ENCODE results near the gene ZNF620.

The ZNF620 gene

GRCh38 chr3:40499952-40500351 is 5.9 kb upstream of the ZNF620 start:
- Histone ChIP-seq H3K9me3 (ENCODE audit: control insufficient read depth in 5 of 5, low read length in 5 of 5) (no peaks in the 10 kb centered on the region), H3K9ac (ENCODE audit: low read length in 5 of 5) (no peak overlapping the region), H3K4me3 (ENCODE audit: low read depth in 1 of 5, low read length in 5 of 5) (no peak overlapping the region), H3K27ac (ENCODE audit: low read depth, low read length) (no peak overlapping the region), H3K4me1 (ENCODE audit: control insufficient read depth in 5 of 5, insufficient read depth in 5 of 5, low read length in 5 of 5) (peaks cover 0 to 8% (median 5%) of the 10 kb centered on the region in 5 donors), H3K27me3 (ENCODE audit: control insufficient read depth in 5 of 5, insufficient read depth in 4 of 5, low read length in 5 of 5) (no peaks in the 10 kb centered on the region), H3K36me3 (ENCODE audit: control insufficient read depth in 5 of 5, insufficient read depth in 5 of 5, low read length in 5 of 5) (no peaks in the 10 kb centered on the region)

- Histone ChIP-seq H3K36me3 (ENCODE audit: control insufficient read depth in 5 of 5, insufficient read depth in 5 of 5, low read length in 5 of 5) (no peaks in the 10 kb centered on the region), H3K9me3 (ENCODE audit: control insufficient read depth in 5 of 5, low read length in 5 of 5) (no peaks in the 10 kb centered on the region)
Measured at GRCh38 chr3:40502034-40502433, 3.8 kb upstream of the ZNF620 start.

GRCh38 chr3:40504636-40505430 is 1.0 kb upstream of the ZNF620 start:
- no peak overlapping the region for H3K9ac ChIP-seq (ENCODE audit: low read length in 5 of 5)
- peaks cover 0 to under 1% (median 0%) of the 10 kb centered on the region in 5 donors for H3K36me3 ChIP-seq (ENCODE audit: control insufficient read depth in 5 of 5, insufficient read depth in 5 of 5, low read length in 5 of 5)
- H3K4me3 ChIP-seq (ENCODE audit: low read depth in 1 of 5, low read length in 5 of 5) = peak overlapping the region in 3 of 5 donors; percentile 83 to 93 (median 91)
- H3K27me3 ChIP-seq (ENCODE audit: control insufficient read depth in 5 of 5, insufficient read depth in 4 of 5, low read length in 5 of 5) = no peaks in the 10 kb centered on the region
- H3K4me1 ChIP-seq (ENCODE audit: control insufficient read depth in 5 of 5, insufficient read depth in 5 of 5, low read length in 5 of 5) = peaks cover 2 to 25% (median 17%) of the 10 kb centered on the region in 5 donors
- H3K27ac ChIP-seq (ENCODE audit: low read depth, low read length) = peak overlapping the region; percentile 38
- H3K9me3 ChIP-seq (ENCODE audit: control insufficient read depth in 5 of 5, low read length in 5 of 5) = no peaks in the 10 kb centered on the region

More at GRCh38 chr3:40502034-40502433, 3.8 kb upstream of the ZNF620 start:
- no peaks in the 10 kb centered on the region for H3K27me3 ChIP-seq (ENCODE audit: control insufficient read depth in 5 of 5, insufficient read depth in 4 of 5, low read length in 5 of 5)
- H3K4me1 ChIP-seq (ENCODE audit: control insufficient read depth in 5 of 5, insufficient read depth in 5 of 5, low read length in 5 of 5) = peaks cover 2 to 25% (median 17%) of the 10 kb centered on the region in 5 donors
- no peak overlapping the region for H3K4me3 ChIP-seq (ENCODE audit: low read depth in 1 of 5, low read length in 5 of 5)
- H3K27ac ChIP-seq (ENCODE audit: low read depth, low read length) = no peak overlapping the region
- no peak overlapping the region for H3K9ac ChIP-seq (ENCODE audit: low read length in 5 of 5)

GRCh38 chr3:40511031-40511718 is 5.3 kb downstream of the ZNF620 start:
- Histone ChIP-seq H3K27ac (ENCODE audit: low read depth, low read length) (no peak overlapping the region), H3K4me3 (ENCODE audit: low read depth in 1 of 5, low read length in 5 of 5) (no peak overlapping the region), H3K4me1 (ENCODE audit: control insufficient read depth in 5 of 5, insufficient read depth in 5 of 5, low read length in 5 of 5) (peaks cover 0 to 6% (median under 1%) of the 10 kb centered on the region in 5 donors), H3K9me3 (ENCODE audit: control insufficient read depth in 5 of 5, low read length in 5 of 5) (no peaks in the 10 kb centered on the region), H3K27me3 (ENCODE audit: control insufficient read depth in 5 of 5, insufficient read depth in 4 of 5, low read length in 5 of 5) (no peaks in the 10 kb centered on the region), H3K36me3 (ENCODE audit: control insufficient read depth in 5 of 5, insufficient read depth in 5 of 5, low read length in 5 of 5) (peaks cover 3 to 22% (median 15%) of the 10 kb centered on the region in 5 donors), H3K9ac (ENCODE audit: low read length in 5 of 5) (no peak overlapping the region)

GRCh38 chr3:40516201-40516600 is 10.4 kb downstream of the ZNF620 start:
- no peaks in the 10 kb centered on the region for H3K4me1 ChIP-seq (ENCODE audit: control insufficient read depth in 5 of 5, insufficient read depth in 5 of 5, low read length in 5 of 5)
- no peak overlapping the region for H3K9ac ChIP-seq (ENCODE audit: low read length in 5 of 5)
- no peaks in the 10 kb centered on the region for H3K9me3 ChIP-seq (ENCODE audit: control insufficient read depth in 5 of 5, low read length in 5 of 5)
- H3K4me3 ChIP-seq (ENCODE audit: low read depth in 1 of 5, low read length in 5 of 5) = no peak overlapping the region
- no peaks in the 10 kb centered on the region for H3K27me3 ChIP-seq (ENCODE audit: control insufficient read depth in 5 of 5, insufficient read depth in 4 of 5, low read length in 5 of 5)
- no peak overlapping the region for H3K27ac ChIP-seq (ENCODE audit: low read depth, low read length)
- H3K36me3 ChIP-seq (ENCODE audit: control insufficient read depth in 5 of 5, insufficient read depth in 5 of 5, low read length in 5 of 5) = peaks cover 4 to 22% (median 18%) of the 10 kb centered on the region in 5 donors

- no peak overlapping the region for H3K27ac ChIP-seq (ENCODE audit: low read depth, low read length)
- no peaks in the 10 kb centered on the region for H3K4me1 ChIP-seq (ENCODE audit: control insufficient read depth in 5 of 5, insufficient read depth in 5 of 5, low read length in 5 of 5)
- no peaks in the 10 kb centered on the region for H3K9me3 ChIP-seq (ENCODE audit: control insufficient read depth in 5 of 5, low read length in 5 of 5)
- H3K36me3 ChIP-seq (ENCODE audit: control insufficient read depth in 5 of 5, insufficient read depth in 5 of 5, low read length in 5 of 5) = peaks cover 4 to 15% (median 12%) of the 10 kb centered on the region in 5 donors
- no peaks in the 10 kb centered on the region for H3K27me3 ChIP-seq (ENCODE audit: control insufficient read depth in 5 of 5, insufficient read depth in 4 of 5, low read length in 5 of 5)
- no peak overlapping the region for H3K4me3 ChIP-seq (ENCODE audit: low read depth in 1 of 5, low read length in 5 of 5)
- no peak overlapping the region for H3K9ac ChIP-seq (ENCODE audit: low read length in 5 of 5)
Measured at GRCh38 chr3:40518067-40518466, 12.2 kb downstream of the ZNF620 start.

GRCh38 chr3:40518848-40519247 is 13.0 kb downstream of the ZNF620 start:
- H3K27ac ChIP-seq (ENCODE audit: low read depth, low read length) = no peak overlapping the region
- H3K27me3 ChIP-seq (ENCODE audit: control insufficient read depth in 5 of 5, insufficient read depth in 4 of 5, low read length in 5 of 5) = no peaks in the 10 kb centered on the region
- H3K4me3 ChIP-seq (ENCODE audit: low read depth in 1 of 5, low read length in 5 of 5) = no peak overlapping the region
- H3K36me3 ChIP-seq (ENCODE audit: control insufficient read depth in 5 of 5, insufficient read depth in 5 of 5, low read length in 5 of 5) = peaks cover 4 to 15% (median 12%) of the 10 kb centered on the region in 5 donors
- peaks cover 0 to 2% (median 0%) of the 10 kb centered on the region in 5 donors for H3K4me1 ChIP-seq (ENCODE audit: control insufficient read depth in 5 of 5, insufficient read depth in 5 of 5, low read length in 5 of 5)
- no peak overlapping the region for H3K9ac ChIP-seq (ENCODE audit: low read length in 5 of 5)
- H3K9me3 ChIP-seq (ENCODE audit: control insufficient read depth in 5 of 5, low read length in 5 of 5) = no peaks in the 10 kb centered on the region

GRCh38 chr3:40521254-40521653 is 15.4 kb downstream of the ZNF620 start:
- H3K27me3 ChIP-seq (ENCODE audit: control insufficient read depth in 5 of 5, insufficient read depth in 4 of 5, low read length in 5 of 5) = no peaks in the 10 kb centered on the region
- no peak overlapping the region for H3K4me3 ChIP-seq (ENCODE audit: low read depth in 1 of 5, low read length in 5 of 5)
- no peak overlapping the region for H3K27ac ChIP-seq (ENCODE audit: low read depth, low read length)
- no peak overlapping the region for H3K9ac ChIP-seq (ENCODE audit: low read length in 5 of 5)
- peaks cover 0 to 7% (median 6%) of the 10 kb centered on the region in 5 donors for H3K36me3 ChIP-seq (ENCODE audit: control insufficient read depth in 5 of 5, insufficient read depth in 5 of 5, low read length in 5 of 5)
- H3K9me3 ChIP-seq (ENCODE audit: control insufficient read depth in 5 of 5, low read length in 5 of 5) = no peaks in the 10 kb centered on the region
- peaks cover 0 to 22% (median 18%) of the 10 kb centered on the region in 5 donors for H3K4me1 ChIP-seq (ENCODE audit: control insufficient read depth in 5 of 5, insufficient read depth in 5 of 5, low read length in 5 of 5)

- Histone ChIP-seq H3K9me3 (ENCODE audit: control insufficient read depth in 5 of 5, low read length in 5 of 5) (no peaks in the 10 kb centered on the region), H3K27ac (ENCODE audit: low read depth, low read length) (peak overlapping the region; percentile 79), H3K4me3 (ENCODE audit: low read depth in 1 of 5, low read length in 5 of 5) (peak overlapping the region in 2 of 5 donors; percentile 80 to 95), H3K4me1 (ENCODE audit: control insufficient read depth in 5 of 5, insufficient read depth in 5 of 5, low read length in 5 of 5) (peaks cover 0 to 25% (median 21%) of the 10 kb centered on the region in 5 donors), H3K9ac (ENCODE audit: low read length in 5 of 5) (peak overlapping the region in 1 of 5 donors; percentile 99), H3K27me3 (ENCODE audit: control insufficient read depth in 5 of 5, insufficient read depth in 4 of 5, low read length in 5 of 5) (no peaks in the 10 kb centered on the region), H3K36me3 (ENCODE audit: control insufficient read depth in 5 of 5, insufficient read depth in 5 of 5, low read length in 5 of 5) (peaks cover 0 to 17% (median 14%) of the 10 kb centered on the region in 5 donors)
Measured at GRCh38 chr3:40523781-40524180, 17.9 kb downstream of the ZNF620 start.

GRCh38 chr3:40524222-40524567 is 18.4 kb downstream of the ZNF620 start:
- peak overlapping the region; percentile 79 for H3K27ac ChIP-seq (ENCODE audit: low read depth, low read length)

More at GRCh38 chr3:40524222-40524567, 18.4 kb downstream of the ZNF620 start:
- Histone ChIP-seq H3K27me3 (ENCODE audit: control insufficient read depth in 5 of 5, insufficient read depth in 4 of 5, low read length in 5 of 5) (no peaks in the 10 kb centered on the region), H3K9ac (ENCODE audit: low read length in 5 of 5) (peak overlapping the region; percentile 73 to 99 (median 93)), H3K9me3 (ENCODE audit: control insufficient read depth in 5 of 5, low read length in 5 of 5) (no peaks in the 10 kb centered on the region), H3K4me3 (ENCODE audit: low read depth in 1 of 5, low read length in 5 of 5) (peak overlapping the region; percentile 61 to 95 (median 88)), H3K4me1 (ENCODE audit: control insufficient read depth in 5 of 5, insufficient read depth in 5 of 5, low read length in 5 of 5) (peaks cover 0 to 25% (median 21%) of the 10 kb centered on the region in 5 donors), H3K36me3 (ENCODE audit: control insufficient read depth in 5 of 5, insufficient read depth in 5 of 5, low read length in 5 of 5) (peaks cover 2 to 21% (median 14%) of the 10 kb centered on the region in 5 donors)
